HCT116 (cell line): Measurements from ENCODE around the gene CYB5D1. TPM values are rescaled to one million over a fixed set of nuclear protein-coding genes. Genes with fewer than 3 reads are reported as not detected.

Experiments
- ATAC-seq: fragments of 200-7000 bp; cut with Tn5 transposase; 2 replicates; pipeline ENCODE4 v1.9.1; 2020; ENCODE audit warnings: mild to moderate bottlenecking, moderate library complexity
- BruUV-seq: library from RNA; stranded (reverse); fragments of 400-500 nt; replicated peaks from 2 replicates; lab custom pipeline; 2021; lab: Mats Ljungman, UMichigan
- CTCF ChIA-PET: fragments of 300-600 bp; sonication (Branson Sonifier 250); formaldehyde crosslinking; loops from one replicate; lab custom pipeline; 2021; ENCODE audit warnings: antibody characterized with exemption; lab: Charles Lee
- POLR2A ChIA-PET: fragments of 300-600, 350-600 bp; sonication (Branson Sonifier 250); formaldehyde crosslinking; loops from one replicate; lab custom pipeline; 2021; ENCODE audit warnings: antibody characterized with exemption; lab: Charles Lee
- RAD21 ChIA-PET, 2 experiments: fragments of 300-600 bp; sonication (Branson Sonifier 250); formaldehyde crosslinking; loops; one replicate each; lab custom pipeline; 2023; ENCODE audit warnings: low total read pairs in 2 of 2; ENCODE audit not compliant: uncharacterized antibody in 2 of 2, unreplicated experiment in 2 of 2, low non-redundant PET in 1 of 2; lab: Charles Lee
- DNase-seq: peaks from one replicate; pipeline ENCODE4 v3.0.0-alpha.2; 2010; ENCODE audit warnings: low read depth, low spot score
- H2AFZ ChIP-seq: fragments of 200-600 bp; shearing (Covaris generic), sonication (generic); 2 replicates; pipeline ENCODE4 v1.6.1; 2017; ENCODE audit warnings: low read depth, mixed run types, mixed read lengths, antibody characterized with exemption, low read length; ENCODE audit not compliant: poor library complexity, severe bottlenecking
- H3K27ac ChIP-seq: 2 replicates; pipeline ENCODE4 v1.5.1; 2012; ENCODE audit warnings: low read depth, low read length
- H3K27me3 ChIP-seq: fragments of 200-600 bp; sonication (generic); 2 replicates; pipeline ENCODE4 v1.6.1; 2016; ENCODE audit warnings: mixed run types, low read length, mixed read lengths; ENCODE audit not compliant: insufficient read depth
- H3K36me3 ChIP-seq, 2 experiments: fragments of 200-500 bp in 1 of 2; fragments of 200-600 bp in 1 of 2; sonication (Bioruptor generic) in 1 of 2; sonication (generic) in 1 of 2; 2 replicates each; pipeline versions ENCODE4 v1.5.1 to v1.6.1; 2014 to 2016; ENCODE audit warnings: low read length in 2 of 2, inconsistent platforms in 1 of 2, mixed read lengths in 1 of 2, mixed run types in 1 of 2; ENCODE audit not compliant: insufficient read depth in 2 of 2, control insufficient read depth in 1 of 2
- H3K4me1 ChIP-seq, 2 experiments: fragments of 200-600 bp in 1 of 2; sonication (generic) in 1 of 2; 2 replicates each; pipeline versions ENCODE4 v1.5.1 to v1.6.1; 2012 to 2017; ENCODE audit warnings: low read length in 2 of 2, inconsistent platforms in 1 of 2, mild to moderate bottlenecking in 1 of 2, mixed read lengths in 1 of 2, mixed run types in 1 of 2, moderate library complexity in 1 of 2; ENCODE audit not compliant: insufficient read depth in 2 of 2, control insufficient read depth in 1 of 2
- H3K4me2 ChIP-seq: fragments of 200-600 bp; sonication (generic); 2 replicates; pipeline ENCODE4 v1.6.1; 2017; ENCODE audit warnings: mixed run types, low read length, mixed read lengths
- H3K4me3 ChIP-seq, 2 experiments: fragments of 200-600 bp in 1 of 2; sonication (generic) in 1 of 2; replicated peaks in 1 of 2; 2 replicates each; pipeline ENCODE4 v1.5.1; 2011 to 2016; ENCODE audit warnings: low read length in 2 of 2, control low read depth in 1 of 2, low read depth in 1 of 2, mild to moderate bottlenecking in 1 of 2, mixed read lengths in 1 of 2, mixed run types in 1 of 2
- H3K79me2 ChIP-seq: fragments of 200-600 bp; sonication (generic); 2 replicates; pipeline ENCODE4 v1.6.1; 2017; ENCODE audit warnings: mild to moderate bottlenecking, mixed run types, low read length, moderate library complexity, mixed read lengths; ENCODE audit not compliant: insufficient read depth
- H3K9ac ChIP-seq: fragments of 200-600 bp; sonication (generic); 2 replicates; pipeline ENCODE4 v1.6.1; 2016; ENCODE audit warnings: low read length, mixed read lengths
- H3K9me2 ChIP-seq: fragments of 200-600 bp; sonication (generic), shearing (Covaris generic); 2 replicates; pipeline ENCODE4 v1.6.1; 2017; ENCODE audit warnings: mixed run types, mild to moderate bottlenecking, moderate library complexity; ENCODE audit not compliant: insufficient read depth
- H3K9me3 ChIP-seq, 2 experiments: fragments of 200-500 bp in 1 of 2; fragments of 200-600 bp in 1 of 2; sonication (Bioruptor generic) in 1 of 2; sonication (generic) in 1 of 2; 2 replicates each; pipeline ENCODE4 v1.6.1; 2014 to 2017; ENCODE audit warnings: low read length in 2 of 2, mixed read lengths in 2 of 2, inconsistent platforms in 1 of 2, low read depth in 1 of 2, mild to moderate bottlenecking in 1 of 2, mixed run types in 1 of 2, moderate library complexity in 1 of 2; ENCODE audit not compliant: control insufficient read depth in 1 of 2, insufficient read depth in 1 of 2
- H4K20me1 ChIP-seq: fragments of 200-600 bp; sonication (generic), shearing (Covaris generic); 2 replicates; pipeline ENCODE4 v1.6.1; 2017; ENCODE audit warnings: mixed run types, mild to moderate bottlenecking, moderate library complexity; ENCODE audit not compliant: insufficient read depth
- ATF3 ChIP-seq: IDR thresholded peaks from 2 replicates; pipeline ENCODE4 v1.6.1; 2012
- CBX3 ChIP-seq: IDR thresholded peaks from 2 replicates; pipeline ENCODE4 v1.6.1; 2012; ENCODE audit warnings: low read depth
- CEBPB ChIP-seq: IDR thresholded peaks from 2 replicates; pipeline ENCODE4 v1.6.1; 2012; ENCODE audit warnings: low read depth
- CTCF ChIP-seq, 3 experiments: fragments of 200-600 bp in 1 of 3; sonication (generic) in 1 of 3; IDR thresholded peaks in 2 of 3; conservative IDR thresholded peaks in 1 of 3; 2 replicates each; pipeline ENCODE4 v1.5.1; 2012 to 2017; ENCODE audit warnings: low read depth in 2 of 3, low read length in 2 of 3, antibody characterized with exemption in 1 of 3, borderline replicate concordance in 1 of 3, control low read depth in 1 of 3, mild to moderate bottlenecking in 1 of 3, mixed read lengths in 1 of 3, mixed run types in 1 of 3, moderate library complexity in 1 of 3; ENCODE audit not compliant: insufficient read depth in 1 of 3
- EGR1 ChIP-seq: IDR thresholded peaks from 2 replicates; pipeline ENCODE4 v1.6.1; 2012; ENCODE audit warnings: low read depth
- EZH2phosphoT487 ChIP-seq: fragments of 200-600 bp; IDR thresholded peaks from 2 replicates; pipeline ENCODE4 v1.6.1; 2018; ENCODE audit warnings: antibody characterized with exemption, borderline replicate concordance
- FOSL1 ChIP-seq: IDR thresholded peaks from 2 replicates; pipeline ENCODE4 v1.6.1; 2012; ENCODE audit warnings: low read depth
- JUND ChIP-seq: IDR thresholded peaks from 2 replicates; pipeline ENCODE4 v1.6.1; 2012
- MAX ChIP-seq: IDR thresholded peaks from 2 replicates; pipeline ENCODE4 v1.6.1; 2012
- POLR2A ChIP-seq: IDR thresholded peaks from 2 replicates; pipeline ENCODE4 v1.7.0; 2011; ENCODE audit warnings: borderline replicate concordance; ENCODE audit not compliant: insufficient read depth, insufficient read length; ENCODE audit errors: extremely low read depth
- POLR2AphosphoS5 ChIP-seq: IDR thresholded peaks from 2 replicates; pipeline ENCODE4 v1.6.1; 2011; ENCODE audit warnings: mild to moderate bottlenecking, low read depth, low read length, moderate library complexity
- RAD21 ChIP-seq: IDR thresholded peaks from 2 replicates; pipeline ENCODE4 v1.6.1; 2012; ENCODE audit warnings: low read depth, mild to moderate bottlenecking
- REST ChIP-seq: IDR thresholded peaks from 2 replicates; pipeline ENCODE4 v1.6.1; 2012; ENCODE audit warnings: low read depth
- SIN3A ChIP-seq: IDR thresholded peaks from 2 replicates; pipeline ENCODE4 v1.6.1; 2012; ENCODE audit warnings: low read depth
- SP1 ChIP-seq: IDR thresholded peaks from 2 replicates; pipeline ENCODE4 v1.6.1; 2012; ENCODE audit warnings: low read depth
- SRF ChIP-seq: IDR thresholded peaks from 2 replicates; pipeline ENCODE4 v1.6.1; 2012; ENCODE audit warnings: low read depth
- TCF7L2 ChIP-seq: IDR thresholded peaks from 2 replicates; pipeline ENCODE4 v1.7.0; 2011; ENCODE audit warnings: borderline replicate concordance, inconsistent platforms; ENCODE audit not compliant: insufficient read depth, insufficient read length; ENCODE audit errors: extremely low read depth
- YY1 ChIP-seq: IDR thresholded peaks from 2 replicates; pipeline ENCODE4 v1.6.1; 2011; ENCODE audit warnings: low read length, low read depth, moderate library complexity, mild to moderate bottlenecking; ENCODE audit not compliant: insufficient replicate concordance; ENCODE audit errors: extremely low read depth
- ZBTB33 ChIP-seq: IDR thresholded peaks from 2 replicates; pipeline ENCODE4 v1.6.1; 2011; ENCODE audit warnings: mild to moderate bottlenecking, low read length, moderate library complexity; ENCODE audit not compliant: insufficient replicate concordance; ENCODE audit errors: extremely low read depth
- intact Hi-C: fragments of 100-400 bp; cut with micrococcal nuclease; formaldehyde crosslinking; loops from 2 replicates; pipeline ENCODE4 v1.10.0; 2022
- total RNA-seq: library from RNA; stranded (reverse); gene quantifications from one replicate; pipeline ENCODE4 v1.2.1, GENCODE V29; 2021; ENCODE audit not compliant: unreplicated experiment

CYB5D1 gene
- total RNA-seq, 1 experiment from 2014 or later, result 21.5 TPM

GRCh38 chr17:7910281-7910680, 52.5 kb downstream of the CYB5D1 start (continued):
- TF ChIP-seq TCF7L2, result no peak
- TF ChIP-seq, all 23 proteins: peak for 0

GRCh38 chr17:7910711-7911110, 52.9 kb downstream of the CYB5D1 start:
- no peaks in the 10 kb centered on the region for H4K20me1 ChIP-seq
- intact Hi-C loops, result loop anchor here (5.0 kb wide), 1 partner anchor 88 kb away; no protein-coding TSS in a partner anchor
- no peak overlapping the region for H2AFZ ChIP-seq
- H3K4me3 ChIP-seq, result no peak overlapping the region
- H3K27me3 ChIP-seq, result no peaks in the 10 kb centered on the region
- peaks cover 3 to 17% of the 10 kb centered on the region in 2 experiments; a peak in 3 of 4 replicates for H3K4me1 ChIP-seq
- RAD21 ChIA-PET, result no interaction called here
- H3K4me2 ChIP-seq, result no peak overlapping the region
- no peaks in the 10 kb centered on the region for H3K9me2 ChIP-seq
- H3K27ac ChIP-seq, result no peak overlapping the region
- no peak for ATAC-seq
- POLR2A ChIA-PET, result no interaction called here
- CTCF ChIA-PET, result no interaction called here
- H3K9ac ChIP-seq, result no peak overlapping the region
- H3K36me3 ChIP-seq, result peaks cover 10 to 17% of the 10 kb centered on the region in 2 experiments; a peak in 3 of 4 replicates
- DNase-seq, result no peak
- no peak for TF ChIP-seq EGR1
- TF ChIP-seq POLR2A, result no peak
- TF ChIP-seq RAD21, result no peak
- no peak for TF ChIP-seq SRF
- no peak for TF ChIP-seq SP1
- no peak for TF ChIP-seq CBX3
- TF ChIP-seq EZH2phosphoT487, result no peak
- TF ChIP-seq ATF3, result no peak
- TF ChIP-seq REST, result no peak
- TF ChIP-seq SIN3A, result no peak
- TF ChIP-seq POLR2AphosphoS5, result no peak
- no peak for TF ChIP-seq JUND
- TF ChIP-seq YY1, result no peak
- TF ChIP-seq TCF7L2, result no peak
- no peak for TF ChIP-seq MAX
- no peak for TF ChIP-seq CTCF (IDR thresholded peaks at IDR 0.05 in 2 of 3, conservative IDR thresholded peaks at IDR 0.05 in 1 of 3; ENCODE audit: borderline replicate concordance in 1 of 3, insufficient read depth in 1 of 3, low read depth in 2 of 3, low read length in 2 of 3)
- no peak for TF ChIP-seq ZBTB33
- no peak for TF ChIP-seq CEBPB
- TF ChIP-seq FOSL1, result no peak
- BruUV-seq, result no TSS peak
- no peaks in the 10 kb centered on the region for H3K9me3 ChIP-seq
- no peaks in the 10 kb centered on the region for H3K79me2 ChIP-seq
